ENCODE results near the gene CIAPIN1.

Gene CIAPIN1

GRCh38 chr16:57479976-57480753 is 33.0 kb upstream of the CIAPIN1 start:
- no peak for DNase-seq
- TF ChIP-seq POLR2A (IDR thresholded peaks at IDR 0.05; ENCODE audit: low read length) (no peak), GATA1 (IDR thresholded peaks at IDR 0.05; ENCODE audit: low read depth, low read length) (no peak)

- no peak for DNase-seq
- TF ChIP-seq GATA1 (IDR thresholded peaks at IDR 0.05; ENCODE audit: low read depth, low read length) (no peak), POLR2A (IDR thresholded peaks at IDR 0.05; ENCODE audit: low read length) (no peak)
Measured at GRCh38 chr16:57479205-57479975, 32.2 kb upstream of the CIAPIN1 start.

GRCh38 chr16:57478396-57479204 is 31.4 kb upstream of the CIAPIN1 start:
- no peak for TF ChIP-seq POLR2A (IDR thresholded peaks at IDR 0.05; ENCODE audit: low read length)
- no peak for TF ChIP-seq GATA1 (IDR thresholded peaks at IDR 0.05; ENCODE audit: low read depth, low read length)
- no peak for DNase-seq

GRCh38 chr16:57477531-57478202 is 30.5 kb upstream of the CIAPIN1 start:
- DNase-seq: no peak
- TF ChIP-seq POLR2A (IDR thresholded peaks at IDR 0.05; ENCODE audit: low read length) (no peak), GATA1 (IDR thresholded peaks at IDR 0.05; ENCODE audit: low read depth, low read length) (no peak)

- DNase-seq: peak in 1 of 2 experiments; percentile 16
- TF ChIP-seq POLR2A (IDR thresholded peaks at IDR 0.05; ENCODE audit: low read length) (no peak), GATA1 (IDR thresholded peaks at IDR 0.05; ENCODE audit: low read depth, low read length) (no peak)
Measured at GRCh38 chr16:57476546-57477410, 29.6 kb upstream of the CIAPIN1 start.

GRCh38 chr16:57475711-57476339 is 28.6 kb upstream of the CIAPIN1 start:
- TF ChIP-seq GATA1 (IDR thresholded peaks at IDR 0.05; ENCODE audit: low read depth, low read length) (no peak), POLR2A (IDR thresholded peaks at IDR 0.05; ENCODE audit: low read length) (no peak)
- DNase-seq: peak; percentile 56 to 61

- DNase-seq: no peak
- TF ChIP-seq GATA1 (IDR thresholded peaks at IDR 0.05; ENCODE audit: low read depth, low read length): no peak
- no peak for TF ChIP-seq POLR2A (IDR thresholded peaks at IDR 0.05; ENCODE audit: low read length)
Measured at GRCh38 chr16:57474671-57475661, 27.8 kb upstream of the CIAPIN1 start.

- no peak for DNase-seq
- TF ChIP-seq POLR2A (IDR thresholded peaks at IDR 0.05; ENCODE audit: low read length) (no peak), GATA1 (IDR thresholded peaks at IDR 0.05; ENCODE audit: low read depth, low read length) (no peak)
Measured at GRCh38 chr16:57473906-57474305, 26.7 kb upstream of the CIAPIN1 start.

GRCh38 chr16:57473176-57473840 is 26.1 kb upstream of the CIAPIN1 start:
- DNase-seq: no peak
- TF ChIP-seq GATA1 (IDR thresholded peaks at IDR 0.05; ENCODE audit: low read depth, low read length) (no peak), POLR2A (IDR thresholded peaks at IDR 0.05; ENCODE audit: low read length) (peak; percentile 23)

GRCh38 chr16:57472665-57473060 is 25.5 kb upstream of the CIAPIN1 start:
- no peak for DNase-seq
- TF ChIP-seq GATA1 (IDR thresholded peaks at IDR 0.05; ENCODE audit: low read depth, low read length) (no peak), POLR2A (IDR thresholded peaks at IDR 0.05; ENCODE audit: low read length) (no peak)
